Neural progenitor cell (in vitro differentiated cells): ENCODE results near the gene NUMB. TPM values are rescaled to one million over a fixed set of nuclear protein-coding genes. Genes with fewer than 3 reads are reported as not detected.

ENCODE experiments used
- DNase-seq: peaks from one replicate; pipeline ENCODE4 v3.0.0-alpha.2; 2016; ENCODE audit warnings: low spot score
- H2AFZ ChIP-seq: fragments of 200-600 bp; sonication (generic); replicated peaks from 2 replicates; pipeline ENCODE4 v1.6.1; 2016; ENCODE audit warnings: antibody characterized with exemption
- H3F3A ChIP-seq: fragments of 200-600 bp; sonication (generic); 2 replicates; pipeline ENCODE4 v1.6.1; 2016; ENCODE audit warnings: antibody characterized with exemption, low read depth
- H3K27ac ChIP-seq: fragments of 200-600 bp; sonication (generic); 2 replicates; pipeline ENCODE4 v1.5.1; 2016; ENCODE audit warnings: mild to moderate bottlenecking
- H3K27me3 ChIP-seq: fragments of 200-600 bp; sonication (generic); 2 replicates; pipeline ENCODE4 v1.6.1; 2016; ENCODE audit warnings: mild to moderate bottlenecking, moderate library complexity
- H3K36me3 ChIP-seq: fragments of 200-600 bp; sonication (generic); 2 replicates; pipeline ENCODE4 v1.5.1; 2016
- H3K4me1 ChIP-seq: fragments of 200-600 bp; sonication (generic); 2 replicates; pipeline ENCODE4 v1.6.1; 2016; ENCODE audit warnings: mixed run types
- H3K4me2 ChIP-seq: fragments of 200-600 bp; sonication (generic); 2 replicates; pipeline ENCODE4 v1.6.1; 2016
- H3K4me3 ChIP-seq: fragments of 200-600 bp; sonication (generic); 2 replicates; pipeline ENCODE4 v1.5.1; 2016
- H3K79me2 ChIP-seq: fragments of 200-600 bp; sonication (generic); 2 replicates; pipeline ENCODE4 v1.6.1; 2016; ENCODE audit warnings: low read depth
- H3K9ac ChIP-seq: fragments of 200-600 bp; sonication (generic); 2 replicates; pipeline ENCODE4 v1.6.1; 2016
- H3K9me3 ChIP-seq: fragments of 200-600 bp; sonication (generic); 2 replicates; pipeline ENCODE4 v1.5.1; 2016; ENCODE audit warnings: low read depth
- H4K20me1 ChIP-seq: fragments of 200-600 bp; sonication (generic); 2 replicates; pipeline ENCODE4 v1.6.1; 2016; ENCODE audit warnings: low read depth
- H3K27ac Mint-ChIP-seq: 3 replicates; pipeline ENCODE4 v1.8.0; 2021; ENCODE audit warnings: mixed read lengths
- H3K27me3 Mint-ChIP-seq: 2 replicates; pipeline ENCODE4 v1.8.0; 2022; ENCODE audit warnings: low read depth, mild to moderate bottlenecking, inconsistent platforms, moderate library complexity, mixed read lengths; ENCODE audit not compliant: insufficient read depth
- H3K36me3 Mint-ChIP-seq: 3 replicates; pipeline ENCODE4 v1.8.0; 2021; ENCODE audit warnings: mixed read lengths
- H3K4me1 Mint-ChIP-seq: 3 replicates; pipeline ENCODE4 v1.8.0; 2021; ENCODE audit warnings: mixed read lengths
- H3K4me3 Mint-ChIP-seq: 3 replicates; pipeline ENCODE4 v1.8.0; 2021; ENCODE audit warnings: mild to moderate bottlenecking, moderate library complexity, mixed read lengths
- H3K9me3 Mint-ChIP-seq: 3 replicates; pipeline ENCODE4 v1.8.0; 2020; ENCODE audit warnings: mixed read lengths
- CTCF ChIP-seq: fragments of 200-600 bp; sonication (generic); IDR thresholded peaks from 2 replicates; pipeline ENCODE4 v1.5.1; 2017; ENCODE audit warnings: antibody characterized with exemption, mild to moderate bottlenecking
- EZH2 ChIP-seq: fragments of 200-600 bp; sonication (generic); IDR thresholded peaks from 2 replicates; pipeline ENCODE4 v1.6.1; 2017; ENCODE audit warnings: antibody characterized with exemption, mild to moderate bottlenecking, moderate library complexity
- EZH2phosphoT487 ChIP-seq: fragments of 200-600 bp; sonication (generic); IDR thresholded peaks from 2 replicates; pipeline ENCODE4 v1.6.1; 2017; ENCODE audit warnings: antibody characterized with exemption
- total RNA-seq: library from RNA; depleted of rRNA; stranded (reverse); fragments of >200 nt; gene quantifications from 2 replicates; pipeline ENCODE4 v1.2.3, GENCODE V29; 2015; ENCODE audit warnings: low replicate concordance

NUMB gene
- total RNA-seq, 1 donor from 2014 or later, result 37.2 TPM

- H3K27me3 ChIP-seq, result no peaks in the 10 kb centered on the region
- TF ChIP-seq CTCF (no peak), EZH2 (no peak), EZH2phosphoT487 (no peak)
- H4K20me1 ChIP-seq, result no peaks in the 10 kb centered on the region
- H3K4me1 ChIP-seq, result no peaks in the 10 kb centered on the region
- H3K9me3 Mint-ChIP-seq, result no peaks in the 10 kb centered on the region
- H3K79me2 ChIP-seq, result no peaks in the 10 kb centered on the region
- no peaks in the 10 kb centered on the region for H3K36me3 Mint-ChIP-seq
- DNase-seq, result no peak
- no peaks in the 10 kb centered on the region for H3K9me3 ChIP-seq
- H3K4me2 ChIP-seq, result no peak overlapping the region
- H3K27ac ChIP-seq, result no peak overlapping the region
- H3K4me3 Mint-ChIP-seq, result no peak overlapping the region
- no peaks in the 10 kb centered on the region for H3K27me3 Mint-ChIP-seq
- no peak overlapping the region for H3K4me3 ChIP-seq
- peaks cover 8% of the 10 kb centered on the region for H3K4me1 Mint-ChIP-seq
- H2AFZ ChIP-seq, result no peak overlapping the region
- H3F3A ChIP-seq, result no peaks in the 10 kb centered on the region
- no peaks in the 10 kb centered on the region for H3K36me3 ChIP-seq
- H3K9ac ChIP-seq, result no peak overlapping the region
- H3K27ac Mint-ChIP-seq, result no peak overlapping the region
Observed at GRCh38 chr14:73258845-73259611, 199.3 kb downstream of the NUMB start.

GRCh38 chr14:73258076-73258475 lies 200.3 kb downstream of the NUMB start:
- no peaks in the 10 kb centered on the region for H3K36me3 ChIP-seq
- H3K79me2 ChIP-seq, result no peaks in the 10 kb centered on the region
- no peaks in the 10 kb centered on the region for H3K4me1 ChIP-seq
- no peak overlapping the region for H3K4me2 ChIP-seq
- Mint-ChIP-seq H3K27ac (no peak overlapping the region), H3K4me1 (peaks cover 8% of the 10 kb centered on the region), H3K9me3 (no peaks in the 10 kb centered on the region), H3K27me3 (no peaks in the 10 kb centered on the region), H3K36me3 (no peaks in the 10 kb centered on the region), H3K4me3 (no peak overlapping the region)
- H3K27me3 ChIP-seq, result no peaks in the 10 kb centered on the region
- TF ChIP-seq EZH2phosphoT487 (no peak), CTCF (no peak), EZH2 (no peak)
- no peaks in the 10 kb centered on the region for H4K20me1 ChIP-seq
- H3K9me3 ChIP-seq, result no peaks in the 10 kb centered on the region
- no peak overlapping the region for H2AFZ ChIP-seq
- H3K4me3 ChIP-seq, result no peak overlapping the region
- H3F3A ChIP-seq, result no peaks in the 10 kb centered on the region
- H3K9ac ChIP-seq, result no peak overlapping the region
- DNase-seq, result no peak
- no peak overlapping the region for H3K27ac ChIP-seq

- Histone ChIP-seq H3K27ac (no peak overlapping the region), H2AFZ (no peak overlapping the region), H3F3A (no peaks in the 10 kb centered on the region), H3K4me3 (no peak overlapping the region), H3K4me2 (no peak overlapping the region), H3K27me3 (no peaks in the 10 kb centered on the region), H3K4me1 (no peaks in the 10 kb centered on the region), H3K9ac (no peak overlapping the region), H4K20me1 (no peaks in the 10 kb centered on the region), H3K79me2 (no peaks in the 10 kb centered on the region), H3K9me3 (no peaks in the 10 kb centered on the region), H3K36me3 (no peaks in the 10 kb centered on the region)
- Mint-ChIP-seq H3K4me1 (peaks cover 5% of the 10 kb centered on the region), H3K27me3 (no peaks in the 10 kb centered on the region), H3K27ac (no peak overlapping the region), H3K9me3 (no peaks in the 10 kb centered on the region), H3K36me3 (no peaks in the 10 kb centered on the region), H3K4me3 (no peak overlapping the region)
- DNase-seq, result no peak
- TF ChIP-seq EZH2 (no peak), CTCF (no peak), EZH2phosphoT487 (no peak)
Observed at GRCh38 chr14:73255693-73256225, 202.6 kb downstream of the NUMB start.
